ENCODE measurements around the gene PTBP1. TPM values are rescaled to one million over a fixed set of nuclear protein-coding genes. Genes with fewer than 3 reads are reported as not detected.

PTBP1 gene
- total and polyA plus RNA-seq, 9 of the 15 experiments (the other 6 are each of a cell fraction or from before 2014, with no cell fraction given), result 14.0 to 759 (median 234) TPM

DNA sequence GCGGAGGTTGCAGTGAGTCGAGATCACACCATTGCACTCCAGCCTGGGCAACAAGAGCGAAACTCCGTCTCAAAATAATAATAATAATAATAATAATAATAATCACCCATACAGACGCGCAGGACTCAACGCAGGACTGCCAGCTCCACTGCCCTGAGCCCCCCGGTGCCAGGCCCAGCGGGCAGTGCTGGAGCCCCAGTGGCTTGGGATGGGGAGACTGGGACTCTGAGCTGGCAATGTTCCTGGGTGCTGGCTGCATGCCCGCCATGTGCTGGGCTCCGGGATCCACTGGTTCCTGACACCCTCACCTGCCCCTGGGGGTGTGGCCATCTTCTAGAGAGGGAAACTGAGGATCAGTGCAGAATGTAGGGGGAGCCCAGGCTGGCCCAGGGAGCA lies 30.1 kb downstream of the PTBP1 start (continued):
- TF ChIP-seq, protein P1, sequence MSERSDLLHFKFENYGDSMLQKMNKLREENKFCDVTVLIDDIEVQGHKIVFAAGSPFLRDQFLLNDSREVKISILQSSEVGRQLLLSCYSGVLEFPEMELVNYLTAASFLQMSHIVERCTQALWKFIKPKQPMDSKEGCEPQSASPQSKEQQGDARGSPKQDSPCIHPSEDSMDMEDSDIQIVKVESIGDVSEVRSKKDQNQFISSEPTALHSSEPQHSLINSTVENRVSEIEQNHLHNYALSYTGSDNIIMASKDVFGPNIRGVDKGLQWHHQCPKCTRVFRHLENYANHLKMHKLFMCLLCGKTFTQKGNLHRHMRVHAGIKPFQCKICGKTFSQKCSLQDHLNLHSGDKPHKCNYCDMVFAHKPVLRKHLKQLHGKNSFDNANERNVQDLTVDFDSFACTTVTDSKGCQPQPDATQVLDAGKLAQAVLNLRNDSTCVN (CRISPR knock-in tag; IDR thresholded peaks at IDR 0.05), result no peak
- TF ChIP-seq, protein P2, sequence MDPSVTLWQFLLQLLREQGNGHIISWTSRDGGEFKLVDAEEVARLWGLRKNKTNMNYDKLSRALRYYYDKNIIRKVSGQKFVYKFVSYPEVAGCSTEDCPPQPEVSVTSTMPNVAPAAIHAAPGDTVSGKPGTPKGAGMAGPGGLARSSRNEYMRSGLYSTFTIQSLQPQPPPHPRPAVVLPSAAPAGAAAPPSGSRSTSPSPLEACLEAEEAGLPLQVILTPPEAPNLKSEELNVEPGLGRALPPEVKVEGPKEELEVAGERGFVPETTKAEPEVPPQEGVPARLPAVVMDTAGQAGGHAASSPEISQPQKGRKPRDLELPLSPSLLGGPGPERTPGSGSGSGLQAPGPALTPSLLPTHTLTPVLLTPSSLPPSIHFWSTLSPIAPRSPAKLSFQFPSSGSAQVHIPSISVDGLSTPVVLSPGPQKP (CRISPR knock-in tag; IDR thresholded peaks at IDR 0.05), result no peak
- no peak for TF ChIP-seq NONO (IDR thresholded peaks at IDR 0.05; ENCODE audit: low read depth in 2 of 2, low read length in 1 of 2)

DNA sequence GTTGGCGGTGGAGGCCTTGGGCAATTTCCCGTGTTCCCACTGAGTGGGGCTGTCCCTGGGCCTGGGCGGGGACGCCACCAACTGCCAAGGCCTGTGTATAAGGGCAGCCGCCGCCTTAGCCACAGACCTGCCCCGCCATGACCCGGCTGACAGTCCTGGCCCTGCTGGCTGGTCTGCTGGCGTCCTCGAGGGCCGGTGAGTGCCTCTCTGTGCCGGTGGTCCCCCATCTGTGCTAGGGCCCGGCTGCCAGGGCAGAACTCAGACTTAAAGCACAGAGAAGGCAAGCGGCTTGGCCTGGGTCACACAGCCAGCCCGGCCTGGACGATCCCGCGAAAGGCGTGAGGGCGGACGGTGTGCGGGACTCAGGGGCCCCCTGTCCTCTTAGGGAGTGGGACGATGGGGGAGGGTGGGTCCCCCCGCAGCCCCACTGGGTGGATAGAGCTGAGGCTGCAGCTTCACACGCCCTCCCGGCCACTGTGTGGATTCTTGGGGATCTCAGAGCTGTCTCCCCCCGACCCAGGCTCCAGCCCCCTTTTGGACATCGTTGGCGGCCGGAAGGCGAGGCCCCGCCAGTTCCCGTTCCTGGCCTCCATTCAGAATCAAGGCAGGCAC lies 30.6 kb downstream of the PTBP1 start, which contains the start of gene AZU1:
AZU1 (plus strand) TSS at position 128 of the 612 bp plus-strand sequence; CDS start at position 138, 10 bp downstream.
- H3K4me2 ChIP-seq (ENCODE audit: insufficient read depth, low read length), result no peak within 1 kb of the TSS
- no peaks in the 10 kb centered on the region for H3K9me3 ChIP-seq (replicated peaks; ENCODE audit: control insufficient read depth, insufficient read depth, low read depth, low read length)
- no peaks in the 10 kb centered on the region for H3K36me3 ChIP-seq (ENCODE audit: control insufficient read depth, insufficient read depth, low read length)
- intact Hi-C loops (cut with micrococcal nuclease) (no loop called here), in situ Hi-C loops (cut with MboI) (no loop called here)
- H3K27ac ChIP-seq (ENCODE audit: extremely low read depth, low read depth, low read length), result no peak within 1 kb of the TSS
- BruUV-seq (replicated peaks), result no TSS peak
- no peak within 1 kb of the TSS for H2AFZ ChIP-seq (ENCODE audit: low read depth, low read length)
- DNase-seq (ENCODE audit: extremely low read depth in 1 of 4, low spot score in 3 of 4) (no peak), FAIRE-seq (no peak), ATAC-seq (no peak)
- H3K79me2 ChIP-seq (ENCODE audit: control insufficient read depth, insufficient read depth, low read length), result peaks cover 6% of the 10 kb centered on the region; the same call in 2 of the 3 replicates
- H3K4me1 ChIP-seq (replicated peaks in 1 of 2; ENCODE audit: control insufficient read depth in 2 of 2, insufficient read depth in 2 of 2, low read length in 2 of 2), result peaks cover 15 to 68% of the 10 kb centered on the region in 2 experiments
- H4K20me1 ChIP-seq (replicated peaks; ENCODE audit: control insufficient read depth, insufficient read depth, low read length), result no peaks in the 10 kb centered on the region
- H3K27me3 ChIP-seq (ENCODE audit: control insufficient read depth in 2 of 2, insufficient read depth in 2 of 2, low read length in 2 of 2), result no peaks in the 10 kb centered on the region
- H3K9me1 ChIP-seq (ENCODE audit: control insufficient read depth, insufficient read depth, low read length), result no peaks in the 10 kb centered on the region
- POLR2A ChIA-PET, result interaction anchor here (0.7 kb wide), 1 partner anchor 27 kb away, joined by 3 read pairs; no protein-coding TSS in a partner anchor
- H3K4me3 ChIP-seq, result no peak within 1 kb of the TSS
- 70% methylated on average over 20 of the region's 33 CpGs for WGBS (ENCODE audit: insufficient coverage, low coverage, missing lambda C conversion rate)
- H3K9ac ChIP-seq (ENCODE audit: insufficient read depth in 1 of 2, low read depth in 2 of 2, low read length in 2 of 2), result peak within 1 kb of the TSS in 1 of 2 experiments; percentile 28; a peak in 1 of 4 replicates
- CTCF ChIA-PET (ENCODE audit: low intra/inter-chr PET ratio), result no interaction called here
- TF ChIP-seq, protein P3, sequence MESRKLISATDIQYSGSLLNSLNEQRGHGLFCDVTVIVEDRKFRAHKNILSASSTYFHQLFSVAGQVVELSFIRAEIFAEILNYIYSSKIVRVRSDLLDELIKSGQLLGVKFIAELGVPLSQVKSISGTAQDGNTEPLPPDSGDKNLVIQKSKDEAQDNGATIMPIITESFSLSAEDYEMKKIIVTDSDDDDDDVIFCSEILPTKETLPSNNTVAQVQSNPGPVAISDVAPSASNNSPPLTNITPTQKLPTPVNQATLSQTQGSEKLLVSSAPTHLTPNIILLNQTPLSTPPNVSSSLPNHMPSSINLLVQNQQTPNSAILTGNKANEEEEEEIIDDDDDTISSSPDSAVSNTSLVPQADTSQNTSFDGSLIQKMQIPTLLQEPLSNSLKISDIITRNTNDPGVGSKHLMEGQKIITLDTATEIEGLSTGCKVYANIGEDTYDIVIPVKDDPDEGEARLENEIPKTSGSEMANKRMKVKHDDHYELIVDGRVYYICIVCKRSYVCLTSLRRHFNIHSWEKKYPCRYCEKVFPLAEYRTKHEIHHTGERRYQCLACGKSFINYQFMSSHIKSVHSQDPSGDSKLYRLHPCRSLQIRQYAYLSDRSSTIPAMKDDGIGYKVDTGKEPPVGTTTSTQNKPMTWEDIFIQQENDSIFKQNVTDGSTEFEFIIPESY (CRISPR knock-in tag; IDR thresholded peaks at IDR 0.05), result peak; percentile 97
- TF ChIP-seq BCOR (IDR thresholded peaks at IDR 0.05), result peak; percentile 69; the same call in 1 of the 2 replicates
- TF ChIP-seq XRCC5 (IDR thresholded peaks at IDR 0.05; ENCODE audit: low read depth, low read length), result no peak
- TF ChIP-seq, protein P4, sequence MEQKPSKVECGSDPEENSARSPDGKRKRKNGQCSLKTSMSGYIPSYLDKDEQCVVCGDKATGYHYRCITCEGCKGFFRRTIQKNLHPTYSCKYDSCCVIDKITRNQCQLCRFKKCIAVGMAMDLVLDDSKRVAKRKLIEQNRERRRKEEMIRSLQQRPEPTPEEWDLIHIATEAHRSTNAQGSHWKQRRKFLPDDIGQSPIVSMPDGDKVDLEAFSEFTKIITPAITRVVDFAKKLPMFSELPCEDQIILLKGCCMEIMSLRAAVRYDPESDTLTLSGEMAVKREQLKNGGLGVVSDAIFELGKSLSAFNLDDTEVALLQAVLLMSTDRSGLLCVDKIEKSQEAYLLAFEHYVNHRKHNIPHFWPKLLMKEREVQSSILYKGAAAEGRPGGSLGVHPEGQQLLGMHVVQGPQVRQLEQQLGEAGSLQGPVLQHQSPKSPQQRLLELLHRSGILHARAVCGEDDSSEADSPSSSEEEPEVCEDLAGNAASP (IDR thresholded peaks at IDR 0.05), result no peak
- no peak for TF ChIP-seq ARNT (IDR thresholded peaks at IDR 0.05)
- peak; percentile 68 for TF ChIP-seq ZFP36 (IDR thresholded peaks at IDR 0.05; ENCODE audit: low read depth, low read length, partially characterized antibody)
- TF ChIP-seq ETV6 (IDR thresholded peaks at IDR 0.05; ENCODE audit: borderline replicate concordance in 1 of 2, low read depth in 2 of 2, low read length in 1 of 2), result no peak
- no peak for TF ChIP-seq ETV6 (CRISPR knock-in tag; IDR thresholded peaks at IDR 0.05; ENCODE audit: borderline replicate concordance)
- TF ChIP-seq KDM1A (IDR thresholded peaks at IDR 0.05), result peak in 1 of 2 experiments; percentile 65; a peak in 1 of 4 replicates
- TF ChIP-seq CREM (IDR thresholded peaks at IDR 0.05; ENCODE audit: low read depth), result no peak

All from K562 (cell line).